GM10847 (cell line): ENCODE data around the gene FBXO4.
A peak's percentile ranks its signal among the peaks of the same experiment; 100 is the strongest.

Source experiments
- POLR2A ChIP-seq: IDR thresholded peaks from 2 replicates; pipeline ENCODE4 v1.6.1; 2011; ENCODE audit not compliant: insufficient read length; ENCODE audit errors: extremely low read depth

Gene FBXO4

GRCh38 chr5:41924872-41925554 is at the start of gene FBXO4:
Gene FBXO4, plus strand, starts transcription at chr5:41925281. Its CDS starts 29 bp downstream, at chr5:41925310.
- peak; percentile 81 for TF ChIP-seq POLR2A

GRCh38 chr5:41876678-41877077 is 48.4 kb upstream of the FBXO4 start:
- TF ChIP-seq POLR2A, result no peak

- TF ChIP-seq POLR2A, result no peak
These were observed 47.7 kb upstream of the FBXO4 start for GRCh38 chr5:41877408-41877807.

- no peak for TF ChIP-seq POLR2A
These were observed 46.9 kb upstream of the FBXO4 start for GRCh38 chr5:41878173-41878572.

- TF ChIP-seq POLR2A, result no peak
These were observed 46.2 kb upstream of the FBXO4 start for GRCh38 chr5:41878643-41879478.

- TF ChIP-seq POLR2A, result no peak
These were observed 42.3 kb upstream of the FBXO4 start for GRCh38 chr5:41882765-41883164.

- no peak for TF ChIP-seq POLR2A
These were observed 41.8 kb upstream of the FBXO4 start for GRCh38 chr5:41883243-41883642.

GRCh38 chr5:41883936-41884335 is 41.1 kb upstream of the FBXO4 start:
- no peak for TF ChIP-seq POLR2A

GRCh38 chr5:41885286-41885685 is 39.8 kb upstream of the FBXO4 start:
- no peak for TF ChIP-seq POLR2A

- TF ChIP-seq POLR2A, result no peak
These were observed 33.9 kb upstream of the FBXO4 start for GRCh38 chr5:41891066-41891707.

GRCh38 chr5:41892031-41892430 is 33.0 kb upstream of the FBXO4 start:
- TF ChIP-seq POLR2A, result no peak

- TF ChIP-seq POLR2A, result no peak
These were observed 31.8 kb upstream of the FBXO4 start for GRCh38 chr5:41893074-41893851.

GRCh38 chr5:41896230-41896629 is 28.9 kb upstream of the FBXO4 start:
- TF ChIP-seq POLR2A, result no peak

GRCh38 chr5:41903382-41903891 is 21.6 kb upstream of the FBXO4 start:
- TF ChIP-seq POLR2A, result no peak

- peak; percentile 83 for TF ChIP-seq POLR2A
These were observed 20.9 kb upstream of the FBXO4 start, which contains the start of gene RIMOC1 for GRCh38 chr5:41903892-41904799. Gene RIMOC1, plus strand, starts transcription at chr5:41904344. Its CDS starts 24 bp downstream, at chr5:41904368.
